GM19455 (cell line): Measurements from ENCODE around the gene NUCB1.
"Not testable (repeated sequence)": the region's sequence is repeated elsewhere in the genome, so short reads cannot be mapped to it uniquely, and the experiment has no call there.

Experiments
- ATAC-seq: cut with Tn5 transposase; IDR thresholded peaks from one replicate; pipeline ENCODE4 v1.9.1; 2021; ENCODE audit not compliant: unreplicated experiment

The NUCB1 gene

DNA sequence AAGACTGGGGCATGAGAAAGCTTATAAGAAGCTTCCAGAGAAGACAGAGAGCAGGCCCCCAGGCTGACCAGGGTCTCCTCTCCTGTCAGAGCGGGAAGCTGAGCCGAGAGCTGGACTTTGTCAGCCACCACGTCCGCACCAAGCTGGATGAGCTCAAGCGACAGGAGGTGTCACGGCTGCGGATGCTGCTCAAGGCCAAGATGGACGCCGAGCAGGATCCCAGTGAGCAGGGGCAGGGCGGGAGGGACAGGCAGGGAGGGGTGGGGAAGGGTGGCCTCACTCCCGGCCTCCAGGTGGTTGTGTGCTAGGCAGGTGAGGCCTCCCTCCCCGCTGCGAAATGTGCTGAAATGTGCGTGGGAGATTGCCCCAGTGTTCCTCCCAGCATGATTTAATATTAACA lies 5.6 kb downstream of the NUCB1 start:
- no peak for ATAC-seq

DNA sequence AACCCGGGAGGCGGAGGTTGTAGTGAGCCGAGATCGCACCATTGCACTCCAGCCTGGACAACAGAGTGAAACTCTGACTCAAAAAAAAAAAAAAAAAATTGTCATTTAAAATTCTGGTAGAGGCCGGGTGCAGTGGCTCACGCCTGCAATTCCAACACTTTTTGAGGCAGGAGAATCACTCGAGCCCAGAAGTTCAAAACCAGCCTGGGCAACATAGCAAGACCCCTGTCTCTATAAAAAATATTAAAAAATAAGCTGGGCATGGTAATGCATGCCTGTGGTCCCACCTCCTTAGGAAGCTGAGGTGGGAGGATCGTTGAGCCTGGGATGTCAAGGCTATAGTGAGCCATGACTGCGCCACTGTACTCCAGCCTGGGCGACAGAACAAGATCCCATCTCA lies 6.2 kb downstream of the NUCB1 start:
- ATAC-seq: no peak

DNA sequence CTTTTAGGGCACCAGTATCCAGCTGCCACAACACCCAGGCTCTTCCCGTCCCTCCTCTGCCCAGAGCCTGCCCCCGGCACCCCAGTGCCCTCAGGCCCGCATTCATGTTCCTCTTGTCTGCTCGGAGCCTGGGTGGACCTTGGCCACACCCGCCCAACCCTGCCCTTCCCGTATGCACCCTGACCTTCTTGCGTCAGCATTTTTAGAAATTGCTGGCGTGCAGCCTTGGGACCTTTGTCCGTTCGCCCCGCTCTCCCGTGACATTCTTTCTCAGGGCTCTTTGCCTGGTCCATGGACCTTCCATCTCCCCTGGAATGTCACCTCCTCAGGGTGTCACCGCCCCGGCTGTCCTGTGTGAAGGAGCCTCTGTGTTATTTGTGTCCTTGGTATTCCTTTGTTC lies 7.6 kb downstream of the NUCB1 start:
- ATAC-seq: no peak

DNA sequence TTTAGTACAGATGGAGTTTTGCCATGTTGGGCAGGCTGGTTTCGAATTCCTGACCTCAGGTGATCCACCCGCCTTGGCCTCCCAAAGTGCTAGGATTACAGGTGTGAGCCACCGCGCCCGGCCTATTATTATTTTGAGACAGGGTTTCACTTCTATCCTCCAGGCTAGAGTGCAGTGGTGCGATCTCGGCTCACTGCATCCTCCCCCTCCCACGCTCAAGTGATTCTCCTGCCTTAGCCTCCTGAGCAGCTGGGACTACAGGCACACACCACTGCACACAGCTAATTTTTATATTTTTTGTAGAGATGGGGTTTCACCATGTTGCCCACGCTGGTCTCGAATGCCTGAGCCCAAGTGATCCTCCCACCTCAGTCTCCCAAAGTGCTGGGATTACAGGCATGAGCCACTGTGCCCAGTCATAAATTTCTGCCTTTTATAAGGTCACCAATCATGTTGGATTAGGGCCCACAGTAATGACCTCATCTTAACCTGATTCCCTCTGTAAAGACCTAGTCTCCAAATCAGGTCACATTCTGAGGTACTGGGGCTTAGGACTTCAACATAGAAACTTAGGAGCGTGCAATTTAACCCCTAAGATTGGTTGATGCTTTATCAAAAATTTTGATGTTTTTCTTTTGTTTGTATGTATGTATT lies 9.4 kb downstream of the NUCB1 start:
- ATAC-seq: not testable (repeated sequence)

- no peak for ATAC-seq
Measured at GRCh38 chr19:48910803-48911202, 10.7 kb downstream of the NUCB1 start.

GRCh38 chr19:48913114-48913889 lies 13.2 kb downstream of the NUCB1 start:
- ATAC-seq: no peak

DNA sequence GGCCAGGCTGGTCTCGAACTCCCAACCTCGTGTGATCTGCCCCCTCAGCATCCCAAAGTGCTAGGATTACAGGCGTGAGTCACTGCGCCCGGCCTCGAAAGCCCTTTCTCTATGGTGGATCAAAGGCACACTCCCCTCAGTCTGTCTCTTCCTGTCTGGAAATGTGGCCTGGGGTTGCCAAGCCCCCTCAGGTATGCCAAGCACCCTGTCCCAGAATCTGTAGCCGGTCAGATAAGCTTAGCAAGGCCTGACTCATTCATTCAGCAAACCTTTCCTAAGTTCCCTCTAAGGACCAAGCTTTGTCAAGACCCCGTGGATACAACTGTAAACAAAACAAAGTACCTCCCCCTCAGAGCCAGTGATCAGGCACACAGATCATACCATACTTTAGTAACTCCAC lies 14.1 kb downstream of the NUCB1 start:
- ATAC-seq: no peak

DNA sequence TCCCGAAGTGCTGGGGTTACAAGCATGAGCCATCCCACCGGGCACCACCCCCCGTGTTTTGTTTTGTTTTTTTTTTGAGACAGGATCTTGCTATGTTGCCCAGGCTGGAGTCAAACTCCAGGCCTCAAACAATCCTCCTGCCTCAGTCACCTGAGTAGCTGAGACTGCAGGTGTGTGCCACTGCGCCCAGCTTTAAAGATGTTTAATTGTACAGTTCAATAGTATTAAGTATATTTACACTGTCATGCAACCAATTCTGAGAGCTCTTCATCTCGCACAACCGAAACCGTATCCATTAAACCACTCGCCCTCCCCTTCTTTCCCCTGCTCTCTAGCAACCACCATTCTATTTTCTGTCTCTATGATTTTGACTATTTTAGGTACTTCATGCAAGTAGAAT lies 15.6 kb downstream of the NUCB1 start:
- ATAC-seq: no peak

DNA sequence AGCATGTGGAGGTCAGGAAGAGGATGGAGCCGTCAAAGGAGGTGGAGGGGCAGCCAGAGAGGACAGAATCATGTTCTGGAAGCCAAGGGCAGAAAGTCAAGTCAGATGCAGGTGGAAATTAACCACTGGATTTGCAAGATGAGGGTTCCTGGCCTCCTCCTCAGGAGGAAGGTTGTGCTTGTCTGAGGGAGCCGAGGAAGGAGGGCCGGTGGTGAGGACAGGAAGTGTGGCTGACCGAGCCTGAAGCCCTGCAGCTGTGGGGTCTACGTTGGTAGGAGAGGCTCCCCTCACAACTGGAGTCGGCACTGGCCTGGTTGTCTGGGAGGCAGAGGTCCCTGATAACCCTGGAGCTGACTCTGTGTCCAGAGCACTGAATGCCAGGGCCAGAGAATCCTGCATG lies 18.0 kb downstream of the NUCB1 start:
- ATAC-seq: no peak

DNA sequence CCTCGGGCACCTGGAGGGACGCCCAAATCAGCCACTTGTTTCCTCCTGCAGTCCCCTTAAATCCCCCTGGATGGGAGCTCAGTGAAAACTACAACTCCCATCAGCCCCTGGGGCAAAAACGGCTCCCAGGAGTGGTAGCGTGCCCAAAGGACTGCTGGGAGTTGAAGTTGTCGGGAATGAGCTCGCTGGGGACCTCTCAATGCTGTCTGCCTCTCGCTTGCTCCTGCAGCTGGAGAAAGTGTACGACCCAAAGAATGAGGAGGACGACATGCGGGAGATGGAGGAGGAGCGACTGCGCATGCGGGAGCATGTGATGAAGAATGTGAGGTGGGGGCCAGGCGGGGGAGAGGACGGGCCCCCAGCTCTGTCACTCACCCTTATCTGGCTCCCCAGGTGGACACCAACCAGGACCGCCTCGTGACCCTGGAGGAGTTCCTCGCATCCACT lies 18.7 kb downstream of the NUCB1 start:
- ATAC-seq: no peak

GRCh38 chr19:48919271-48919670 lies 19.2 kb downstream of the NUCB1 start:
- ATAC-seq: not testable (repeated sequence)

- ATAC-seq: no peak
Measured at GRCh38 chr19:48920949-48921348, 20.8 kb downstream of the NUCB1 start.

DNA sequence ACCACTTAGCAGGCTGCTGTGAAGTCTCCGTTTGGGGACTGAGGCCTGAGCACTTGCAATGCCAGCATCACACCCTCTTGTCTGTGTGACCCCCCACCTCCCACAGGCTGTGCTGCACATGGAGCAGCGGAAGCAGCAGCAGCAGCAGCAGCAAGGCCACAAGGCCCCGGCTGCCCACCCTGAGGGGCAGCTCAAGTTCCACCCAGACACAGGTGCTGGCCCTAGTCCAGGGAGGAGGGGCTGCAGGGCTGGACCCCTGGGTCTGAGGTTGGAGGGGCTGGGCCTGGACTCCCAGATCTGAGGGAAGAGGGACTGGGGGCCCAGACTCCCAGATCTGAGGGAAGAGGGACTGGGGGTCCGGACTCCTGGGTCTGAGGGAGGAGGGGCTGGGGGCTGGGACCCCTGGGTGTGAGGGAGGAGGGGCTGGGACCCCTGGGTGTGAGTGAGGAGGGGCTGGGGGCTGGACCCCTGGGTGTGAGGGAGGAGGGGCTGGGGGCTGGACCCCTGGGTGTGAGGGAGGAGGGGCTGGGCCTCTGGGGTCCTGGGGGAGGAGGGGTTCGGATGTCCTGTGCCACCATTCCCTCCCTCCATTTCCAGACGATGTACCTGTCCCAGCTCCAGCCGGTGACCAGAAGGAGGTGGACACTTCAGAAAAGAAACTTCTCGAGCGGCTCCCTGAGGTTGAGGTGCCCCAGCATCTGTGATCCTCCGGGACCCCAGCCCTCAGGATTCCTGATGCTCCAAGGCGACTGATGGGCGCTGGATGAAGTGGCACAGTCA lies 21.8 kb downstream of the NUCB1 start:
- no peak for ATAC-seq

DNA sequence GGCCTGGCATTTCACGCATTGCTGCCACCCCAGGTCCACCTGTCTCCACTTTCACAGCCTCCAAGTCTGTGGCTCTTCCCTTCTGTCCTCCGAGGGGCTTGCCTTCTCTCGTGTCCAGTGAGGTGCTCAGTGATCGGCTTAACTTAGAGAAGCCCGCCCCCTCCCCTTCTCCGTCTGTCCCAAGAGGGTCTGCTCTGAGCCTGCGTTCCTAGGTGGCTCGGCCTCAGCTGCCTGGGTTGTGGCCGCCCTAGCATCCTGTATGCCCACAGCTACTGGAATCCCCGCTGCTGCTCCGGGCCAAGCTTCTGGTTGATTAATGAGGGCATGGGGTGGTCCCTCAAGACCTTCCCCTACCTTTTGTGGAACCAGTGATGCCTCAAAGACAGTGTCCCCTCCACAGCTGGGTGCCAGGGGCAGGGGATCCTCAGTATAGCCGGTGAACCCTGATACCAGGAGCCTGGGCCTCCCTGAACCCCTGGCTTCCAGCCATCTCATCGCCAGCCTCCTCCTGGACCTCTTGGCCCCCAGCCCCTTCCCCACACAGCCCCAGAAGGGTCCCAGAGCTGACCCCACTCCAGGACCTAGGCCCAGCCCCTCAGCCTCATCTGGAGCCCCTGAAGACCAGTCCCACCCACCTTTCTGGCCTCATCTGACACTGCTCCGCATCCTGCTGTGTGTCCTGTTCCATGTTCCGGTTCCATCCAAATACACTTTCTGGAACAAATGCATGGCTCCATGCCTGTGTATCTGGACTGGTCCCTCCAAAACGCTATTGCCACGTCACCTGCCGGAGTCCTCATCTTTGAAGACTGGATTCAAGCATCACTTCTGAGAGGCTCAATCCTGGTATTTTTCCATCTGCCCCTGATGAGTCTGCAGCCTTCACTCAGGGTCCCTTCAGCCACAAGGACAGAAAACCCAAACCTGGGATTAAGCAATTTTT lies 22.7 kb downstream of the NUCB1 start:
- no peak for ATAC-seq

DNA sequence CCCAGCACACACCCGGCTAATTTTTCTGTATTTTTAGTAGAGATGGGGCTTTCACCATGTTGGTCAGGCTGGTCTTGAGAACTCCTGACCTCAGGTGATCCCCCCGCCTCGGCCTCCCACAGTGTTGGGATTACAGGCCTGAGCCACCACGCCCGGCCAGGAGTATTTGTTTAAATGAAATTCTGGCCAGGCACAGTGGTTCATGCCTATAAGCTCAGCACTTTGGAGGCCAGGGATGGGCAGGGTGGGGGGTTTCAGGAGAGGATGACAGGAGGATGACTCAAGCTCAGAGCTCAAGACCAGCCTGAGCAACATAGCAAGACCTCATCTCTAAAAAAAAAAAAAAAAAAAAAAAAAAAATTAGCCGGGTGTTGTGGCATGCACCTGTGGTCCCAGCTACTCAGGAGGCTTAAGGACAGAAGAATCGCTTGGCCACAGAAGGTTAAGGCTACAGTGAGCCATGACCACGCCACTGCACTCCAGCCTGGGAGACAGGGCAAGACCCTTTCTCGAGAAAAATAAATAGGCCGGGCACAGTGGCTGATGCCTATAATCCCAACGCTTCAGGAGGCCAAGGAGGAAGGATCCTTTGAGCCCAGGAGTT lies 25.2 kb downstream of the NUCB1 start:
- ATAC-seq: no peak

GRCh38 chr19:48925890-48926289 lies 25.8 kb downstream of the NUCB1 start:
- ATAC-seq: not testable (repeated sequence)

DNA sequence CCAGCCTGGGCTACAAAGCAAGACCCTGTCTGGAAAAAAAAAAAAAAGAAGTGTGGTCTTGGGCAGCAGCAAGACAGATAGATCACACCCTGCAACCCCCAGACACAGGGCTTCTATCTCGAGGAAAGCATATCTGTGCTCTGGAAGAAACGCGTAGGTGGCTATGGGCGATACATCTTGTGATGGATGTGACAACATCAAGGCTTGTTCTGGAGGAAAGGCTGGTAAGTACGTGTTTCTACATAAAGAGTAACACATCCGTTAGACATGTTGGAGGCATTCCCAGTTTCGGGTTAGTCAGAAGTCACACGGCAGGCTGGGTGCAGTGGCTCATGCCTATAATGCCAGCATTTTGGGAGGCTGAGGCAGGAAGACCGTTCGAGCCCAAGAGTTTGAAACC lies 26.8 kb downstream of the NUCB1 start:
- no peak for ATAC-seq

GRCh38 chr19:48927692-48928091 lies 27.6 kb downstream of the NUCB1 start:
- not testable (repeated sequence) for ATAC-seq

- ATAC-seq: no peak
Measured at GRCh38 chr19:48928164-48929025, 28.3 kb downstream of the NUCB1 start.
